Measurements from ENCODE around the gene CASKIN1. TPM values are rescaled to one million over a fixed set of nuclear protein-coding genes. Genes with fewer than 3 reads are reported as not detected.

The CASKIN1 gene
- total and polyA plus RNA-seq, 10 of the 15 experiments (the other 5 are each of a cell fraction or from before 2014, with no cell fraction given): 0.03 to 0.33 (median 0.11) TPM; not detected in 5

GRCh38 chr16:2205104-2205966, 8.9 kb upstream of the CASKIN1 start, which contains the start of gene MLST8 (continued):
- TF ChIP-seq SIX5 (IDR thresholded peaks at IDR 0.05; ENCODE audit: low read depth, low read length, severe bottlenecking): peak; percentile 55
- TF ChIP-seq BCLAF1 (IDR thresholded peaks at IDR 0.05): peak; percentile 87
- TF ChIP-seq ZNF687 (IDR thresholded peaks at IDR 0.05): peak; percentile 72; the same call in 1 of the 2 replicates
- TF ChIP-seq DPF2 (IDR thresholded peaks at IDR 0.05): peak; percentile 39
- peak; percentile 90 for TF ChIP-seq SREBF1 (IDR thresholded peaks at IDR 0.05; ENCODE audit: low read length)
- peak; percentile 80 for TF ChIP-seq MAX (IDR thresholded peaks at IDR 0.05; ENCODE audit: low read depth, low read length)
- TF ChIP-seq IKZF2 (IDR thresholded peaks at IDR 0.05): peak in 1 of 2 experiments; percentile 19; a peak in 1 of 4 replicates
- TF ChIP-seq POLR2A (IDR thresholded peaks at IDR 0.05; ENCODE audit: low read depth, low read length): peak; percentile 92
- peak; percentile 41; the same call in 1 of the 2 replicates for TF ChIP-seq RAD51 (IDR thresholded peaks at IDR 0.05)
- no peak for TF ChIP-seq ZBTB40 (IDR thresholded peaks at IDR 0.05; ENCODE audit: borderline replicate concordance)
- TF ChIP-seq ATF7 (IDR thresholded peaks at IDR 0.05; ENCODE audit: low read depth): peak; percentile 95
- TF ChIP-seq ETV6 (conservative IDR thresholded peaks at IDR 0.05 in 1 of 2, IDR thresholded peaks at IDR 0.05 in 1 of 2; ENCODE audit: borderline replicate concordance in 1 of 2, low read depth in 1 of 2): no peak
- TF ChIP-seq NFXL1 (IDR thresholded peaks at IDR 0.05; ENCODE audit: borderline replicate concordance): 0 out of 2 replicates have a peak, but pooled peaks have one; percentile 36
- TF ChIP-seq ATF3 (IDR thresholded peaks at IDR 0.05; ENCODE audit: borderline replicate concordance, extremely low read depth, low read depth, low read length): peak; percentile 70
- TF ChIP-seq ZZZ3 (IDR thresholded peaks at IDR 0.05; ENCODE audit: control insufficient read depth, insufficient read length, low read depth): no peak
